OCI-LY3 (cell line): ENCODE results near the gene EPB41L4A.

Source experiments
- EZH2phosphoT487 ChIP-seq: fragments of 200-600 bp; shearing (Covaris generic); IDR thresholded peaks from 2 replicates; pipeline ENCODE4 v1.6.1; 2018; ENCODE audit warnings: antibody characterized with exemption, mixed run types, low read depth
- TF ChIP-seq, protein P1 (sequence below): fragments of 200-600, 300-600 bp; sonication (generic); IDR thresholded peaks from 2 replicates; pipeline ENCODE4 v1.5.1; 2014; ENCODE audit warnings: antibody characterized with exemption, low read length, low read depth

DNA sequence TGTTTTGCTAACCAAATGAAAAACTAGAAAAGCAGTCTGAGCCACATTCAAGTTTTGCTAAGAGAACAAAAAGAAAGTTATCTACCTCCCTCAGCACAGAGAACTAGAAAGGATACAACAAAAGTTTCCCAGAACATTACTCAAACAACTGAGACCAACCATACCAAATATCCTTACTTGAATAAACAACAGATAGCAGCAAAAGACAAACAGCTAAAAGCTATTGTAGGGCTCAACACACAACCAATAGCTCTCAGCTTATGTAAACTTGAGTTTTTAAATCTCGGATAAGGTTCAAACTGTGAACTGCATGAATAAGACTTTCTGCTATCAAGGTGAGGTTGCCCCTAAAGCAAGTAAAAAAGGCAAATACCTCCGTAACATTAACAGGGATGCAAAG lies 3.5 kb downstream of the EPB41L4A start:
- TF ChIP-seq, protein P1, sequence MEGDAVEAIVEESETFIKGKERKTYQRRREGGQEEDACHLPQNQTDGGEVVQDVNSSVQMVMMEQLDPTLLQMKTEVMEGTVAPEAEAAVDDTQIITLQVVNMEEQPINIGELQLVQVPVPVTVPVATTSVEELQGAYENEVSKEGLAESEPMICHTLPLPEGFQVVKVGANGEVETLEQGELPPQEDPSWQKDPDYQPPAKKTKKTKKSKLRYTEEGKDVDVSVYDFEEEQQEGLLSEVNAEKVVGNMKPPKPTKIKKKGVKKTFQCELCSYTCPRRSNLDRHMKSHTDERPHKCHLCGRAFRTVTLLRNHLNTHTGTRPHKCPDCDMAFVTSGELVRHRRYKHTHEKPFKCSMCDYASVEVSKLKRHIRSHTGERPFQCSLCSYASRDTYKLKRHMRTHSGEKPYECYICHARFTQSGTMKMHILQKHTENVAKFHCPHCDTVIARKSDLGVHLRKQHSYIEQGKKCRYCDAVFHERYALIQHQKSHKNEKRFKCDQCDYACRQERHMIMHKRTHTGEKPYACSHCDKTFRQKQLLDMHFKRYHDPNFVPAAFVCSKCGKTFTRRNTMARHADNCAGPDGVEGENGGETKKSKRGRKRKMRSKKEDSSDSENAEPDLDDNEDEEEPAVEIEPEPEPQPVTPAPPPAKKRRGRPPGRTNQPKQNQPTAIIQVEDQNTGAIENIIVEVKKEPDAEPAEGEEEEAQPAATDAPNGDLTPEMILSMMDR = no peak
- no peak for TF ChIP-seq EZH2phosphoT487
